CD4-positive, alpha-beta T cell treated with Interleukin-17A for 1 hour (primary cell): Measurements from ENCODE around the gene IQCB1.

Experiments
- DNase-seq: peaks from one replicate; pipeline ENCODE4 v3.0.0-alpha.2; 2020

IQCB1 gene

DNA sequence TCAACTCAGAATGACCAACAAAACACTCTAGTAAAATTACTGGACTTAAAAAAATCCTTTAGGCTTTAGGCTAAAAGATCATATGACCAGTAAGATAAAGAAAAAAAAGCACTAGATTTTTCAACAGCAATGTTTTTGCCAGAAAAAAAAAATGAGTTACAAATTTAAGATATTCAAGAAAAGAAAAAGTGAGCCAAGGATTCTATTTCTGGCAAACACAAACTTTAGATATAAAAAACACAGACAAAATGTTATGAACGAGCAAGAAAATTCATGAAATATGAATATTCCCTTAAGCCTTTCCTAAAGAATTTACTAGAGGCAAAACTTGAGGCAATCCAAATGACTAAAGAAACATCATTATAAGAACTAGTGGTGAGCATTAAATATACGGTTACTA is 94.0 kb downstream of the IQCB1 start:
- DNase-seq = no peak

DNA sequence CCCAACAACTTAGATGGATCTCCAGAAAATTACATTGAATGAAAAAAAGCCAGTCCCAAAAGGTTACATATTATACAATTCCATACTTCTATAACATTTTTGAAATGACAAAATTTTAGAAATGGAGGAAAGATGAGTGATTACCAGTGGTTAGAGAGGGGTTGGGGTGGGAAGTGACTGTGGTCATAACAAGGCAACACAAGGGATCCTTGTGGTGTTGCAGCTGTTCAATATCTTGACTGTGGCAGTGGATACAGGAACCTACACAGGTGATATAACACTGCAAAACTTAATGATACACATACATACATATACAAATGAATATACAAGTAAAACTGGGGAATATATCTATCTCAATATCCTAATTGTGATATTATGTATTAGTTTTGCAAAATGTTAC is 95.0 kb downstream of the IQCB1 start:
- DNase-seq = no peak

DNA sequence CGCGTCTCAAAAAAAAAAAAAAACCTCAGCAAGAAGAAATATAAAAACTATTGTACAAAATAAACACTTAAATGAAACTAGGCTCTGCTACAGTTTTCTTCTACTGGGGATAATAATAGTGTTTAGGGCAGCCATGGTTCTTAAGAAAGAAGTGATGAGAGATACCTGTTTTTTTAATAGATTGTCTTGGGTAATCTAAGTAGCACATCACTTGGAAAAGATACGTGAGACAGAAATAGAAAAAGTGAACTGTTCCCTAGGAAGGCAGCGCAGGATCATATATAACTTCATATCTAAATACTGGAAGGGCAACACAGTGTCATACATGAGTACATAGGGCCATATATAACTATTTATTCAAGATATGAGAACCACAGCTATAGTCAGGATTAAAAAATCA is 97.2 kb downstream of the IQCB1 start:
- no peak for DNase-seq

DNA sequence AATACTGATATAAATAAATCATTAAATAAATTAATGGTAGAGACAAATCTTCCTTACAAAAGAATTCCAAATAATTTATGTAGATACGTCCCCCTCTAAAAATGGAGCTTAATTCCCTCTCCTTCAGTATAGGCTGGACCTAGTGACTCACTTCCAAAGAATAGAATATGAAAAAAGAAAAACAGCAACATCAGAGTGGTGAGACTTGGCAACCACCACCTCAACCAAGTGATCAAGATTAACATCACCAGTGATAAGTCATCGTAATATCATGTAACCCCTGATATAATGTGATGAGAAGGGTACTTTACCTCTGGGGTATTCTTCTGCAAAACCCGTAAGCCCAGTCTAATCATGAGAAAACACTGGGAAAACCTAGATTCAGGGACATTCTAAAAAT is 98.7 kb downstream of the IQCB1 start:
- DNase-seq = no peak

DNA sequence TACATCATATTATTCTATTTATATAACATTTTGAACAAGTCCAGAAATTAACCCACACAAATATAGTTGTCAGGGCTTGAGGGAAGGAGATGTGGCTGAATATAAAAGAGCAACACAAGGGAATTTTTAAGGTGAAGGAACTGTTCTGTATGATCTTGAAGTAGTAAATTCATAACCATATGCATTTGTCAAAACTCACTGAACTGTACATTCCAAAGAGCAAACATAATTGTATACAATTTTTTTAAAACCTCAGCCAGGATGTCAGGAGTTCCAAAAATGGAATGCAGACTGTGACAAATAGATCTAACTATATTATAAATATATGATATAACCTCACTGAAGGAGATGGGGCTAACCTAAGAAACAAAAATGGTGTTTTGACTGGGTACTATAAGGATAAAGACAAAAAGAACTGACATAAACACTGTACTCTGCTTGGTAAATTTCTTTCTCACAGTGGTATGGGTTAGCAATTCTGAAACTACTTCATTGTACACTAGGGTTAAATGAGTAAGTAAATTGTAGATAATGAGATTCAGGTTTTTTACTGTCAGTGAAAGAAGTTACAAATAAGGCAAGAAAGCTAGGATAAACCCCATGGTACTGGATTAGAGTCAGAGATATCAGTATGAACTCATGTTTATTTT is 99.7 kb downstream of the IQCB1 start:
- no peak for DNase-seq

DNA sequence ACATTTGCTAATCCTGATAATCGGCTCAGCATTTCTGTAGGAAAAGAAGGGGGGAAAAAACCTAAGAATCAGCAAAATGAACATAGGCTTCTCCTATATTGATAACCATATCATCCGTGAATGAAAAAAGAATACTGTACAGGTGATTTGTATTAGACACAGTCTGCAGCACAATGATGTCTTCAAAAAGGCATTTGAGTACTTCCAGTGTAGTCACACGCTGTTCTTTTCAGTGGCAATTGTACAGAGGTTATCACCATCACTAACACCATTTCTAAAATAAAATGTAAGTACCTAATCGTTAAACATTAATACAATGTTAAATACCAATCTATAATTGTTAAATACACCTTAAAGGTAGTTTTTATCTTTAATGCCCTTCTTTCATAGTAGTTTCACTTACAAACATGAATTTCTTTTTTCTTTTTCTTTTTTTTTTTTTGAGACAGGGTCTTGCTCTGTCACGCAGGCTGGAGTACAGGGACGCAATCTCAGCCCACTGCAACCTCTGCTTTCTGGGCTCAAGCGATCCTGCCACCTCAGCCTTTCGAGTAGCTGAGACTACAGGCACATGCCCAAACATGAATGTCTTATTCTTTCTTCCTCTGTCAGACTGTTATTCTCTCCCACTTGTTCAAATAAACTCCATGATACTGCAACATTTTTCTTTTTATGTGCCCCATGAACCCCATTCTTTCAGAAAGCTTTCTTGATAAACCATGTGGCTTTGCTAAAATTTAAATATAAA is 103.7 kb downstream of the IQCB1 start:
- DNase-seq = no peak

DNA sequence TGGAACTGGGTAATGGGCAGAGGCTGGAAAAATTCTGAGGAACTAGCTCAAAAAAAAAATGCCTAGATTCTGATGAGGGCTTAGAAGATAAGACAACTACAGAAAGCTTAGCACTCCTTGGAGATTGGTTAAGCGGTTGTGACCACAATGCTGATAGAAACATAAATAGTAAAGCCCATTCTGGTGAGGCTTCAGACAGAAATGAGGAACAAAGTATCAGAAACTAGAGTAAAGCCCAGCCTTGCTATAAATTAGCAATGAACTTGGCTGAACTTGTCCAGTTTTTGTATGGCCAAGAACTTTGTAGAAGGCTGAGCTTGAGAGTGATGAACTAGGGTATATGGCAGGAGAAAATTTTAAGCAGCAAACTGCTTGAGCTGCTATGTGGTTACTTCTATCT is 110.7 kb downstream of the IQCB1 start:
- no peak for DNase-seq

DNA sequence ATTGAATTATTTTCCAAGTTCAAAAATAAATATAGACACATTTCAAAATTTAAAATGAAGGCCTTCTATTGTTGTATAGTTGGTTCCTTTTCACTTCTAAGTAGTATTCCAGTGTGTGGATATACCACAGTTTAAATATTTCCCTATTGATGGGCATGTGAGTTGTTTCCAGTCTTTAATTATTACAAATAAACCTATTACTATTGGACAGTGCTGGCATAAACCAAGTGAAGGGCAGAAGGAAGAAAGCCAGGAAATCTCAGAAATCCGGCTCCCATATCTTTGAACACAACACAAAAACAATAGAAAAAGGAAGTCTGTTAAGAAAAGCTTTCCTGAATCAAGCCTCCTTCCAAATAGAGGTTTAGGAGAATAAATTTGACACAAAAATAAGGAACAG is 111.4 kb downstream of the IQCB1 start:
- DNase-seq = no peak

DNA sequence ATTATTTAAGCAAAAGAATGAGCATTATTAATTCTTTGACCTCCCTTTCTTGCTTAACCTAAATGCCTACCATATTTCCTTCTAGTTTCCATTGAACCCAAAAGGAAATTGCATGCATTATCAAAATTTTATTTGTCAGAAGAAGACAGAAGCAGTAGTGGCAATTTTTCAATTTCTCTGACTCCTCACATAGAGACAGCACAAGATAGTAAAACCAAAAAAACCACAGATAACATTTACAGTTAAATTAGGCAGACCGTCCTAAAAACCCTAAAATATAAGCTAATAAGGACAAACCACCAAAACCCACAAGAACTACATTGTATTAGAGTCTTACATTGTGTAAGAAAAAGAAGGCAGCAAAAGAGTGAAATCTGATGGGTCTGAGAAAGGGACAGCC is 112.4 kb downstream of the IQCB1 start:
- no peak for DNase-seq

DNA sequence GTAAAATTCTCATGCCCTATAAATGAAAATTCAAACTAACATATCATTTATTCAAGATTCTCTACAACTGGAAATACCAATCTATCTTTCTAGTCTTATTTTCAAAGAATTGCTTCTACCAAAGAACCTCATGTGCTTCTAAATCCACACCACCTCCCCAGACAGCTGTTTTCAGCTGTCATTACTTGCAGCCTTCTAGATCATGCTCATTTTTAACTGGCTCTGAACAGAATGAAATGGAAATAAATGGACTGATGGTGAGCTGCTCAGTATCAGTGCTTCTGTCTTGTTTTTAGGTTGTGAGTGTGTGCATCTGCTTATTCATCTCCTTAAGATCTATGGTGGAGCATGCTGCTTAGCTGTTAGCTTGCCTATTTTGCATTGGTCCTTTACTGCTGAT is 114.7 kb downstream of the IQCB1 start:
- DNase-seq = no peak
